ENCODE measurements around the gene ITGB4.

ITGB4 gene

DNA sequence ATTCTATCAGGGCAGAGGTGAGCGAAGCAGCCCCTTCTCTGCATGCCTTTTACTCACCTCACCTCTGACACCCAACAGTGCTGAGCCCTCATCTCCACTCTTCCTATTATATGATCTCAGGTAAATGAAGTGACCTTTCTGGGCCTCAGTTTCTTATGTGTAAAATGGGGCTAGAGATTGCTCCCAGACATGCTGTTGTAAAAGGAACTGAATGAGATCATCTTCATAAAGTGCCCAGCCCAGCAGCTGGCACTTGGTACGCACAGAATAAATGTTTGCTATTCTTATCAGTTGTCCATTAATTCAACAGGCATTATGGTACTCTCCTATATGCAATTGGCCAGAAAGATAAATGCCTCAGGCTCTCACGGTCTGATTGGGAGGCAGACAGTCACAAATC, 48.3 kb downstream of the ITGB4 start:
- peaks cover 4% of the 10 kb centered on the region for H3K4me1 Mint-ChIP-seq
- H3K27me3 Mint-ChIP-seq (ENCODE audit: low read depth) = no peaks in the 10 kb centered on the region
- H3K9me3 Mint-ChIP-seq = no peaks in the 10 kb centered on the region
- H3K27ac Mint-ChIP-seq = no peak overlapping the region
- TF ChIP-seq, protein P1, sequence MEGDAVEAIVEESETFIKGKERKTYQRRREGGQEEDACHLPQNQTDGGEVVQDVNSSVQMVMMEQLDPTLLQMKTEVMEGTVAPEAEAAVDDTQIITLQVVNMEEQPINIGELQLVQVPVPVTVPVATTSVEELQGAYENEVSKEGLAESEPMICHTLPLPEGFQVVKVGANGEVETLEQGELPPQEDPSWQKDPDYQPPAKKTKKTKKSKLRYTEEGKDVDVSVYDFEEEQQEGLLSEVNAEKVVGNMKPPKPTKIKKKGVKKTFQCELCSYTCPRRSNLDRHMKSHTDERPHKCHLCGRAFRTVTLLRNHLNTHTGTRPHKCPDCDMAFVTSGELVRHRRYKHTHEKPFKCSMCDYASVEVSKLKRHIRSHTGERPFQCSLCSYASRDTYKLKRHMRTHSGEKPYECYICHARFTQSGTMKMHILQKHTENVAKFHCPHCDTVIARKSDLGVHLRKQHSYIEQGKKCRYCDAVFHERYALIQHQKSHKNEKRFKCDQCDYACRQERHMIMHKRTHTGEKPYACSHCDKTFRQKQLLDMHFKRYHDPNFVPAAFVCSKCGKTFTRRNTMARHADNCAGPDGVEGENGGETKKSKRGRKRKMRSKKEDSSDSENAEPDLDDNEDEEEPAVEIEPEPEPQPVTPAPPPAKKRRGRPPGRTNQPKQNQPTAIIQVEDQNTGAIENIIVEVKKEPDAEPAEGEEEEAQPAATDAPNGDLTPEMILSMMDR (IDR thresholded peaks at IDR 0.05; ENCODE audit: unreplicated experiment in 3 of 3) = no peak
- peaks cover 3% of the 10 kb centered on the region for H3K36me3 Mint-ChIP-seq (ENCODE audit: low read depth)
- H3K4me3 Mint-ChIP-seq = no peak overlapping the region

DNA sequence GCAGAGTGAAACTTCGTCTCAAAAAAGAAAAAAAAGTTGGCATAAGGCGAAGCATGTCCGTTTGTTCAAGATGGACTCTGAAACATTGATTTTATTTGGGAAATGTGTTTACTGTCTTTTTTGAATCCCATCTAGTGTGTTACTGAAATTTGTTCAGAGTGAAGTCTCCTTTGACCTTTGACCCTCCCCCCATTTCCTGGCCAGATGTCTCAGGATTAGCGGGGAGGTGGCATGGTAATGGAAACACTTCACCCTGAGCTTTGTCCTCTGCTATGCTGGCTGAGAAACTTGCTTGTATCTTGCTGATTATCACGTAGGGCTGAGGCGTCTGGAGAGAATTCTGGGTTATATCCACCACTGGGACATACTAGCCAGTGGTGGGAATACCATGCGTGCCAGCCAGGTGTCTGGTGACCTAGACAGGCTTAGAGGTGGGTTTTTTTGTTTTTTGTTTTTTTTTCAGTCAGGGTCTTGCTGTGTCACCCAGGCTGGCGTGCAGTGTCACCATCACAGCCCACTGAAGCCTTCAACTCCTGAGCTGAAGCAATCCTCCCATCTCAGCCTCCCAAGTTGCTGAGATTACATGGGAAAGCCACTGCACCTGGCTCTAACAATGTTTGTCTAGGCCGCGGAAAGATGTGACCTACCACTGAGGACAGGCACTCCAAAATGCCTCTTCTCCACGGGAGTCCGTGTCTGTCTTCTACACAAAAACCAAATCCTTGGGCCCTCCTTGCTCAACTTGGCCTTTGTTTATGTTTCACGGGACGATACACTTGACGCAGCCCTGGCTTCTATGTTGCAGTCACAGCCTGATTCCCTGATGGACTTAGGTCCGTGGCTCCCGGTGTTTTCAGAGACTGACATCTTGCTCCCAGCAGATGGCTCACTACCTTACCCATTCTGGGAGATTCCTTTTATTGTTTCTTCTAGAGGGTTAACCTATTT, 50.3 kb downstream of the ITGB4 start:
- TF ChIP-seq, protein P1 (IDR thresholded peaks at IDR 0.05; ENCODE audit: unreplicated experiment in 3 of 3) = no peak
- no peak overlapping the region for H3K4me3 Mint-ChIP-seq
- H3K27me3 Mint-ChIP-seq (ENCODE audit: low read depth) = no peaks in the 10 kb centered on the region
- no peaks in the 10 kb centered on the region for H3K9me3 Mint-ChIP-seq
- peaks cover 22% of the 10 kb centered on the region for H3K36me3 Mint-ChIP-seq (ENCODE audit: low read depth)
- H3K27ac Mint-ChIP-seq = peak overlapping the region in 2 of 3 experiments; percentile 21 to 34
- H3K4me1 Mint-ChIP-seq = peaks cover 17% of the 10 kb centered on the region

DNA sequence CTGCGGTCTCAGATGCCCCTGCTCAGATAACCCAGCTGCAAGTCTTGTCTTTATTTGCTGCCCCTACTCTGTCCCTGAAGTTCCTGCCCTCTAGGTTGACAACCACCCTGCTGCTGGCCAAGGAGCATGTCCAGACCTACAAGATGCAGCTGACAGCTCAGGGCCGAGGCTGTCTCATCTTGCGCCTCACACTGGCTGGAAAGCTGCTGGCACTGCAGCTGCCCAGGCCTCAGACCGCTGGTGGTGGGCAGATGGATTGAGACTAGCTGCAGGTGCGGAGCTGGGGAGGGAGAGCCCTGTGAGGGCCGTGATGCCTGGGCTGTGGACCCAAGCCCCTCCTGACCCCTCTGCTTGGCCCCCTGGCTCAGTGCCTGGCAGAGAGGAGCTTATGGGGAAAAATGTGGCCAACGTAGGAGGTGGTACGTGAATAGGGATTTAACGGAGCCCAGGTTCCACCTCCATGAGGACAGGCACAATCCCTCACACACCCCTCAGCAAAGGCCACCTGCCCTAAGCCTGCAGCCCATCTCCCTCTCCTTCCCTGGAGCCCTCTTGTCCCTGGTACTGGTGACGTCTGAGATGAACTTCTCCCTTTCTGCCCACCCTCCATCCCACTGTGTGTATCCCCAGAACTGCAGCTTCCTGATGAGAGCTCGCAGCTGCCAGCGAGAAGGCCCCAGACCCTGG, 52.0 kb downstream of the ITGB4 start:
- Mint-ChIP-seq H3K9me3 (no peaks in the 10 kb centered on the region), H3K36me3 (ENCODE audit: low read depth) (peaks cover 39% of the 10 kb centered on the region), H3K27ac (peak overlapping the region in 1 of 3 experiments; percentile 36), H3K4me1 (peaks cover 32% of the 10 kb centered on the region), H3K4me3 (no peak overlapping the region), H3K27me3 (ENCODE audit: low read depth) (no peaks in the 10 kb centered on the region)
- TF ChIP-seq, protein P1 (IDR thresholded peaks at IDR 0.05; ENCODE audit: unreplicated experiment in 3 of 3) = no peak

DNA sequence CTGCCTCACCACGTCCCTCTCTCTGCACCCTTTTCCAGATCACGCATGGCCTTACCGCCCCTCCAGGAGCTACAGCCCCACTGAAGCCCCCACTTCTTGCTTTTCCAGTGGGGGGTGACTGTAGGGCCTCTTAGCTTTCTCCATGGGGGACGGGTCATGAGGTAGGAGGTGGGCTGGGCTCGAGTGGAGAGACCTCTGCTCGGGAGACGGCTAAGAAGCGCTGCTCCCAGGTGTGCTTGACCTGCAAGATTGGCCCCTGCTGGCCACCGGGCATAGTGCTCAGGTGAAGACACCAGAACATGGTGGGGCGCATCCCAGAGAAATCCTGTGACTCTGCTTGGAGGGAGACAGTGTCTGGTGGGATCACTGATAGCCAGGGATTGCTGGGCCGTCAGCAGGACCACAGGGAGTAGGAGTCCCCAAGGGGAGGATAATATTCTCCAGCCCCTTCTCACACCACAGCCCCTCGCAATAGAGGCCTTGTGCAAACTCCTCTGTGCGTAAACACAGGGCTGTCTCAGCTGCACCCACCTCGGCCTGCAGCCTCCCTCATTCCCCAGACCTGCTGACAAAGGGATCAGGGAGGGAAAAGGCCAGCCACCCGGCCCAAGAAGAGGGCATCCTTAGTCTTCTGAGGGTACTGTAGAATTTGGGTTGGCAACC, 52.7 kb downstream of the ITGB4 start:
- Mint-ChIP-seq H3K4me3 (peak overlapping the region in 1 of 3 experiments; percentile 76), H3K36me3 (ENCODE audit: low read depth) (peaks cover 45% of the 10 kb centered on the region), H3K9me3 (no peaks in the 10 kb centered on the region), H3K4me1 (peaks cover 33% of the 10 kb centered on the region), H3K27me3 (ENCODE audit: low read depth) (peaks cover 5% of the 10 kb centered on the region), H3K27ac (peak overlapping the region in 1 of 3 experiments; percentile 36)
- TF ChIP-seq, protein P1 (IDR thresholded peaks at IDR 0.05; ENCODE audit: unreplicated experiment in 3 of 3) = no peak

DNA sequence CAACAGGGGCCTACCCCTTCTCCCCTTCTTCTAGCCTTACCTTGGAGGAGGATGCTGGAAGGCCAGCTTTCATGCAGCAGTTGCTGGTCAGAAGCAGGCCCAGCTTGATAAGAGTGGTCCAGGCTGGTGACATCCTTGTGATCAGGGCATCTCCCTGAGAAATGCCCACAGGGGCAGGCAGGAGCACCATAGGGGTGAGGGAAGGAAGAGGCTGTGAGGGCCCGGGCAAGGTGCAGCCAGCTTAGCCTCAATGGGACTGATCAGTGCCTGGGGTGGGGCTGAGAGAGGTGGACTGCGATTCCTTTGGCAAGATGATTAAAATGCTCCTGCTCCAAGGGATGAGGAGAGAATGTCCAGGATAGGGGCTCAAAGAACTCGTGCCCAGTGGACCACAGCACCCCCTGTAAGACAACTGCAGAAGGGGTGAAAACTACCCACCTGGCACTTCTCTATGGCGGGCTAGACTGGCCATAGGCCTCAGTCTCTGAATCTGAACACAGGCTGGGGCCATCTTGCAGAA, 53.3 kb downstream of the ITGB4 start:
- TF ChIP-seq, protein P1 (IDR thresholded peaks at IDR 0.05; ENCODE audit: unreplicated experiment in 3 of 3) = no peak
- Mint-ChIP-seq H3K27ac (peak overlapping the region in 1 of 3 experiments; percentile 14), H3K36me3 (ENCODE audit: low read depth) (peaks cover 48% of the 10 kb centered on the region), H3K4me1 (peaks cover 34% of the 10 kb centered on the region), H3K9me3 (peaks cover under 1% of the 10 kb centered on the region), H3K4me3 (peak overlapping the region in 2 of 3 experiments; percentile 12 to 76), H3K27me3 (ENCODE audit: low read depth) (peaks cover 7% of the 10 kb centered on the region)
